Gastroesophageal sphincter (tissue), 4 donors: Measurements from ENCODE around the gene COL8A1. TPM values are rescaled to one million over a fixed set of nuclear protein-coding genes. Genes with fewer than 3 reads are reported as not detected.

Experiments used
- ATAC-seq: fragments of 150-250 bp; one replicate; pipeline ENCODE4 v1.9.1; 2016; ENCODE audit warnings: mild to moderate bottlenecking, moderate library complexity
- H3K27ac ChIP-seq, 4 donors: fragments of 200-600 bp; sonication (generic) in 3 of 4; 1 replicate in 3 of 4; 2 replicates in 1 of 4; pipeline ENCODE4 v1.5.1; 2016 to 2019
- H3K27me3 ChIP-seq: fragments of 200-600 bp; sonication (generic); one replicate; pipeline ENCODE4 v1.5.1; 2019
- H3K36me3 ChIP-seq, 2 donors: fragments of 200-600 bp; sonication (generic); one replicate each; pipeline ENCODE4 v1.5.1; 2019; ENCODE audit warnings: control low read depth in 1 of 2
- H3K4me1 ChIP-seq, 3 donors: fragments of 200-600 bp; sonication (generic); 1 replicate in 2 of 3; 2 replicates in 1 of 3; pipeline ENCODE4 v1.5.1; 2016 to 2019; ENCODE audit warnings: control low read depth in 2 of 3
- H3K4me3 ChIP-seq, 2 donors: fragments of 200-600 bp; sonication (generic); one replicate each; pipeline ENCODE4 v1.5.1; 2019; ENCODE audit warnings: mild to moderate bottlenecking in 1 of 2, moderate library complexity in 1 of 2
- H3K9me3 ChIP-seq, 3 donors: fragments of 200-600 bp; sonication (generic); one replicate each; pipeline ENCODE4 v1.5.1; 2017 to 2019; ENCODE audit warnings: control low read depth in 2 of 3
- CTCF ChIP-seq, 4 experiments: fragments of 200-600 bp in 2 of 4; fragments of 450-650 bp in 2 of 4; sonication (generic) in 1 of 4; IDR thresholded peaks; one replicate each; pipeline ENCODE4 v1.5.1; 2017 to 2019; ENCODE audit warnings: antibody characterized with exemption in 4 of 4, mild to moderate bottlenecking in 2 of 4, moderate library complexity in 2 of 4
- EP300 ChIP-seq: sonication (generic); formaldehyde crosslinking; IDR thresholded peaks from one replicate; pipeline ENCODE4 v1.6.1; 2017; ENCODE audit warnings: antibody characterized with exemption, mild to moderate bottlenecking
- POLR2A ChIP-seq, 2 donors: fragments of 450-650 bp; IDR thresholded peaks; one replicate each; pipeline ENCODE4 v1.6.1; 2017; ENCODE audit warnings: antibody characterized with exemption in 2 of 2, mild to moderate bottlenecking in 2 of 2, moderate library complexity in 1 of 2
- POLR2AphosphoS5 ChIP-seq: sonication (generic); formaldehyde crosslinking; IDR thresholded peaks from one replicate; pipeline ENCODE4 v1.6.1; 2017; ENCODE audit warnings: antibody characterized with exemption
- WGBS, 2 donors: methylation state at CpG; one replicate each; pipeline ENCODE4 v1.1.5; 2018; ENCODE audit warnings: low coverage in 1 of 2; 5-methylcytosine and 5-hydroxymethylcytosine counted together
- total RNA-seq, 4 donors: library from RNA; depleted of rRNA; stranded (reverse); fragments of >200 nt; gene quantifications; one replicate each; pipeline ENCODE4 v1.1.0, GENCODE V29; 2016

Gene COL8A1
- total RNA-seq, 4 donors from 2014 or later = 20.3 to 136 (median 80.1) TPM

GRCh38 chr3:99805160-99805559 is 166.8 kb downstream of the COL8A1 start:
- no peak for TF ChIP-seq CTCF (IDR thresholded peaks at IDR 0.05)
- no peaks in the 10 kb centered on the region for H3K36me3 ChIP-seq
- WGBS, 2 donors = 86 to 100% methylated on average over 1 of the region's 2 CpGs
- ATAC-seq = no peak
- no peak overlapping the region for H3K27ac ChIP-seq
- no peak overlapping the region for H3K4me3 ChIP-seq
- H3K9me3 ChIP-seq = peaks cover 0 to 13% (median 0%) of the 10 kb centered on the region in 3 donors
- peaks cover 0 to 4% (median 0%) of the 10 kb centered on the region in 3 donors for H3K4me1 ChIP-seq
- no peaks in the 10 kb centered on the region for H3K27me3 ChIP-seq

GRCh38 chr3:99808163-99808794 is 169.9 kb downstream of the COL8A1 start:
- peaks cover 0 to 13% (median 0%) of the 10 kb centered on the region in 3 donors for H3K9me3 ChIP-seq
- peaks cover 0 to 4% (median 0%) of the 10 kb centered on the region in 3 donors for H3K4me1 ChIP-seq
- TF ChIP-seq CTCF (IDR thresholded peaks at IDR 0.05) (peak; percentile 62 to 81 (median 69)), POLR2AphosphoS5 (no peak)
- no peaks in the 10 kb centered on the region for H3K36me3 ChIP-seq
- no peaks in the 10 kb centered on the region for H3K27me3 ChIP-seq
- peak; percentile 44 for ATAC-seq
- no peak overlapping the region for H3K27ac ChIP-seq
- WGBS, 2 donors = 40 to 57% methylated on average over 1 to 4 of the region's 4 CpGs
- no peak overlapping the region for H3K4me3 ChIP-seq

GRCh38 chr3:99809565-99809964 is 171.2 kb downstream of the COL8A1 start:
- peaks cover 0 to 4% (median 0%) of the 10 kb centered on the region in 3 donors for H3K4me1 ChIP-seq
- H3K27me3 ChIP-seq = no peaks in the 10 kb centered on the region
- 83 to 92% methylated on average over 1 to 2 of the region's 2 CpGs for WGBS, 2 donors
- H3K9me3 ChIP-seq = peaks cover 0 to 12% (median 0%) of the 10 kb centered on the region in 3 donors
- no peak for TF ChIP-seq POLR2AphosphoS5
- no peak for TF ChIP-seq EP300
- no peak for TF ChIP-seq POLR2A (IDR thresholded peaks at IDR 0.05)
- no peak for TF ChIP-seq CTCF (IDR thresholded peaks at IDR 0.05)
- H3K4me3 ChIP-seq = no peak overlapping the region
- H3K36me3 ChIP-seq = no peaks in the 10 kb centered on the region
- no peak overlapping the region for H3K27ac ChIP-seq
- ATAC-seq = no peak

- Histone ChIP-seq H3K9me3 (peaks cover 0 to 3% (median 0%) of the 10 kb centered on the region in 3 donors), H3K27me3 (no peaks in the 10 kb centered on the region), H3K4me1 (peaks cover 0 to 4% (median 0%) of the 10 kb centered on the region in 3 donors), H3K36me3 (no peaks in the 10 kb centered on the region), H3K27ac (no peak overlapping the region), H3K4me3 (no peak overlapping the region)
- ATAC-seq = no peak
- TF ChIP-seq EP300 = no peak
- TF ChIP-seq POLR2A (IDR thresholded peaks at IDR 0.05) = no peak
- TF ChIP-seq CTCF (IDR thresholded peaks at IDR 0.05) = no peak
- TF ChIP-seq POLR2AphosphoS5 = no peak
- 92% methylated on average over 1 of the region's 1 CpG; no CpG with 5 or more reads in 1 of the 2 donors for WGBS, 2 donors
Observed at GRCh38 chr3:99810403-99810802, 172.0 kb downstream of the COL8A1 start.

- Histone ChIP-seq H3K4me3 (peak overlapping the region; percentile 72 to 98), H3K4me1 (peaks cover 6 to 24% (median 11%) of the 10 kb centered on the region in 3 donors), H3K27ac (peak overlapping the region; percentile 94 to 99 (median 95)), H3K9me3 (no peaks in the 10 kb centered on the region), H3K36me3 (no peaks in the 10 kb centered on the region), H3K27me3 (no peaks in the 10 kb centered on the region)
- 1 to 2% methylated on average over 10 to 14 of the region's 15 CpGs for WGBS, 2 donors
- TF ChIP-seq CTCF (IDR thresholded peaks at IDR 0.05) = no peak
- no peak for TF ChIP-seq EP300
- TF ChIP-seq POLR2AphosphoS5 = no peak
- TF ChIP-seq POLR2A (IDR thresholded peaks at IDR 0.05) = no peak
- ATAC-seq = no peak
Observed at GRCh38 chr3:99817047-99817436, 178.6 kb downstream of the COL8A1 start.
